Pancreas (tissue), 10 donors: ENCODE results near the gene ARHGEF17. TPM values are rescaled to one million over a fixed set of nuclear protein-coding genes. Genes with fewer than 3 reads are reported as not detected.

Experiments used
- ATAC-seq, 4 donors: fragments of 200-7000 bp; cut with Tn5 transposase; one replicate each; pipeline versions ENCODE4 v1.8.0 to v1.9.1; 2020; ENCODE audit warnings: mild to moderate bottlenecking in 4 of 4, moderate library complexity in 4 of 4
- DNase-seq, 6 donors: peaks; one replicate each; pipeline ENCODE4 v3.0.0-alpha.2; 2020
- FAIRE-seq: peaks from 2 replicates; lab custom pipeline; 2012; peaks lifted over from hg19 to GRCh38; lab: Jason Lieb, UNC
- H3K27ac ChIP-seq, 4 donors: fragments of 200-600 bp; sonication (generic); 1 replicate in 3 of 4; 2 replicates in 1 of 4; pipeline versions ENCODE4 v1.5.0 to v1.8.0; 2020
- H3K27me3 ChIP-seq, 4 donors: fragments of 200-600 bp; one replicate each; pipeline ENCODE4 v1.8.0; 2021
- H3K36me3 ChIP-seq, 3 donors: fragments of 200-600 bp; sonication (generic) in 1 of 3; one replicate each; pipeline versions ENCODE4 v1.5.0 to v1.8.0; 2020 to 2021
- H3K4me1 ChIP-seq, 3 donors: fragments of 200-600 bp; one replicate each; pipeline ENCODE4 v1.8.0; 2021
- H3K4me3 ChIP-seq, 4 donors: fragments of 200-600 bp; sonication (generic) in 2 of 4; one replicate each; pipeline versions ENCODE4 v1.5.0 to v1.8.0; 2020 to 2021
- H3K9me3 ChIP-seq, 4 donors: fragments of 200-600 bp; one replicate each; pipeline ENCODE4 v1.8.0; 2021
- CTCF ChIP-seq, 4 donors: fragments of 200-600 bp; sonication (generic) in 3 of 4; IDR thresholded peaks; one replicate each; pipeline versions ENCODE4 v1.5.0 to v1.8.0; 2021; ENCODE audit warnings: antibody characterized with exemption in 4 of 4
- WGBS, 2 donors: extraction: QIAGEN DNeasy Blood & Tissue Kit; methylation state at CpG; one replicate each; pipeline ENCODE4 v1.1.7; 2013; 5-methylcytosine and 5-hydroxymethylcytosine counted together
- intact Hi-C, 3 donors: fragments of 100-400 bp; cut with DNase I; formaldehyde crosslinking; loops; one replicate each; pipeline versions ENCODE4 v1.11.1 to v1.14.2; 2022
- polyA plus RNA-seq, 2 donors: library from polyadenylated mRNA; stranded (reverse); fragments of 200-250 nt; gene quantifications; one replicate each; pipeline ENCODE4 v1.2.3, GENCODE V29; 2013
- total RNA-seq, 6 donors: library from RNA; stranded (reverse); fragmentation: NEBNext Ultra II Directional in 4 of 6; extraction: Animal tissue kit (Norgen Biotek cat#: 25700) in 4 of 6; gene quantifications; one replicate each; pipeline versions ENCODE4 v1.2.1 to v1.2.4, GENCODE V29; 2021 to 2023
- donor health status: healthy with polysubstance abuse.
- donor health status: DM: no; HTN: no; CAD: no; lungs with moderate emphysema.
- donor health status: DM: no; HTN: no; CAD: no.
- donor health status: control.
- donor health status: control.
- donor health status: Bipolar disorder and iron deficiency.
- donor health status: DM: yes; HTN: yes; CAD: no.
- donor health status: DM: no; HTN: no; CAD: no.
- donor health status: DM: no; HTN: no; CAD: no.
- donor health status: DM: yes; HTN: yes; CAD: no.

Gene ARHGEF17
- total and polyA plus RNA-seq, 8 donors: 7.0 to 24.0 (median 10.4) TPM

DNA sequence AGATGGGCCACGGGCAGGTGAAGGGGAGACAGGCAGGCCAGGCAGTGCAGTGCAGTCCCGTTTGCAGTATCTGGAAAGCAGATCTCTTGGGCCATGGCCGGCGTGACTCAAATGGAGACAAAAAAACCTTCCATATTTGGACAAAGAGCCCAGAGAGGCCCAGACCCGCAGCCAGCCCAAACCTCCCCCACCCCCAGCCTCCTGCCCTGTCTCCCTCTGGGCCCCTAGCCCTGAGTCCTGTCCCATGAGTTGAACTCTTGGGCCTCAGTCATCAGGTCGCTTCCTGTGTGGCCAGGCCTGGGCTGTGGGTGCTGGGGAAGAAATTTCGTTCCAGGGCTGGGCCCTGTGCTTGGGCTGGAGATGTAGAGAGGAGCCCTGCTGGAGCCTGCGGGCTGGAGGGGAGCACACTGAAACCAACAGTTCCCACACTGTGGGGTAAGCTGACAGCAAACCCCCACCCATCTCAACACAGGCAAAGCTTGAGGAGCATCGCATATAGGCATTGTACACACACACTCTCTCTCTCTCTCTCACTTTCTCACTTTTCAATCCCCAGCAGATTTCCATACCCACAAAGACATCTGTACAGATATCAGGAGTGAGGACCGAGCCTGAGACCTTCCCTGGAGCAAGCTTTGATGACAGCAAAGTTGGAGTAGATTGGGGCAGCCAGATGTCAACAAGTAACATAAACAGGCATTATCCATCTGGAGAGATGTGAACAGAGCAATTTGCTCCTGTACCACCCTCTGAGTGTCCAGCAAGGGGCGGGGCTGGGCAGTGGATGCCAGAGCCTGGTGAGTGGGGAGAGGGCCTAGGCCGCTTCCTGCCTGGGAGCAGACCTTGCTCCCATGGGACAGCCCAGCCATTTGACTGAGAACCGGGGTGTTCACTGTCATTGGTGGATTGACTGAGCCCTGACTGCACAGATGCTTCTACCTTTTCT is 17.2 kb downstream of the ARHGEF17 start:
- FAIRE-seq (no peak), ATAC-seq (peak in 1 of 4 donors; percentile 11), DNase-seq (no peak)
- intact Hi-C loops: no loop called here
- Histone ChIP-seq H3K9me3 (no peaks in the 10 kb centered on the region), H3K36me3 (no peaks in the 10 kb centered on the region), H3K4me1 (no peaks in the 10 kb centered on the region), H3K27ac (peak overlapping the region in 1 of 4 donors; percentile 10), H3K4me3 (no peak overlapping the region), H3K27me3 (no peaks in the 10 kb centered on the region)
- WGBS, 2 donors: 83 to 86% methylated on average over 13 of the region's 13 CpGs
- no peak for TF ChIP-seq CTCF (IDR thresholded peaks at IDR 0.05)

DNA sequence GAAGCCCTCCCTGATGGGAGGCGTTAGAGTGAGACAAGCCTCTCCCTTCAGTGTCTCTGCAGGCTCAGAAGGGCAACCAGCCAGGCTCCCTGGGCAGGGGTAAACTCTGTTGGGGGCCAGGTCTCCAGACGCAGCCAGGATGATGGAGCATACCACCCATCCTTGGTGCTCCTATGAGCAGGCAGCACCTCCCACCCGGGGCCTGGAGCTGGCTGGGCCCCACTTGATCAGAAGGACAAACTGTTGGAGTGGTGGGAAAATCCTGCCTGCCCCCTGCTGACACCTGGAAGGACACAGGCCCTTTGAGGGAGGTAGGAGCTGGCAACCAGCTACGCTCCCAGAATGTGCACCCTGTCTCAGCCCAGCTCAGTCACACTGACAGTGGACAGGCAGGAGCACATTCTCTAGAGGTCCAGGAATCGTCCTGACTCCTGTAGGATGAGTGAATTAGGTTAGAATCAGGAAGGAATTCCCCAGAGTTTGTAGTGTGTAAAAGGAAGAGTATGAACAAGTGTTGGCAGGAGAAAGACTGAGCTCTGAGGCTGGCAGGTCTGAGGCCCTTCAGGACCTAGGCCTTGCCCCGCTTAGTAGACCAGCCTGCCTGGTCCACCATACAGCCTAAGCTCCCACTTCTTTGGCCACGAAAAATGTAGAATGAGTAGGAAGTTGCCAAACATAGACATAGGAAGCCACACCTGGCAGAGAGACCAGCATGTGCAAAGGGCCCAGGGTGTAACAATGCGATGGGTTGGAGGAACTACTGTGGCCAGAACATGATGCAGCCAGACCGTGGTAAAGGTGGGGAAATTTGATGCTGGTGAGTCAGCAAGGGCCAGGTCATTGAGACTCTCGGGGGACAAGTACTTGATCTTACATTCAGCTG is 19.1 kb downstream of the ARHGEF17 start:
- no peak overlapping the region for H3K27ac ChIP-seq
- peaks cover 0 to 6% (median 0%) of the 10 kb centered on the region in 3 donors for H3K4me1 ChIP-seq
- H3K4me3 ChIP-seq: no peak overlapping the region
- no peak for FAIRE-seq
- no peak for DNase-seq
- intact Hi-C loops: no loop called here
- ATAC-seq: peak in 1 of 4 donors; percentile 34
- H3K27me3 ChIP-seq: no peaks in the 10 kb centered on the region
- H3K36me3 ChIP-seq: no peaks in the 10 kb centered on the region
- TF ChIP-seq CTCF (IDR thresholded peaks at IDR 0.05): no peak
- no peaks in the 10 kb centered on the region for H3K9me3 ChIP-seq
- 60 to 64% methylated on average over 10 of the region's 10 CpGs for WGBS, 2 donors

DNA sequence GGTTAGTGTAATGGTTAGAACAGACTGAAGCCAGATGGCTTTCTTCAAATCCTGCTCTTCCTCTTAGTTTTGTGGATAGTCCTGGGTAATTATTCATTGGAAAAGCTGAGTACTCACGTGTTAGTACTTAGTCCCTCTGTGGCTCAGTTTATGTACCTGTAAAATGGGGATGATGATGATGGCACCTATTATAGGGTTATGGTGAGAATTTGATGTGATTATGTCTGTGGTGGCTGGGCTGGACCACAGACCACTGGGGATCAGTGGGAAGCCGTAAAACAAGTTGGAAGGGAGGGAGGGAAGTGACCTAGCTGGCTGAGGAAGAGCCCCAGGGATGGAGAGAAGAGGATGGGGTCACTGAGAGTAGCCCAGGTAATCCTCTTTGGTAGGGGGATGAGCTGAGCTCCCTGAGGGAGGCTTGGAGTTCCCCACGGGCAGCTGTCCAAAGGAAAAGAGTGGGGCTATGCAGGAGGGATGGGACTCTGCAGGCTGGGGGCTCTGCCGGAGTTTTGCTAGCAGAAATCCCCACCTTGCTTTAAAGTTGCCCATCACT is 19.8 kb downstream of the ARHGEF17 start:
- no peaks in the 10 kb centered on the region for H3K27me3 ChIP-seq
- ATAC-seq (no peak), FAIRE-seq (no peak), DNase-seq (no peak)
- H3K36me3 ChIP-seq: no peaks in the 10 kb centered on the region
- H3K27ac ChIP-seq: no peak overlapping the region
- TF ChIP-seq CTCF (IDR thresholded peaks at IDR 0.05): no peak
- H3K4me3 ChIP-seq: no peak overlapping the region
- peaks cover 0 to 6% (median 0%) of the 10 kb centered on the region in 3 donors for H3K4me1 ChIP-seq
- no peaks in the 10 kb centered on the region for H3K9me3 ChIP-seq
- intact Hi-C loops: no loop called here
- WGBS, 2 donors: 71 to 79% methylated on average over 4 of the region's 4 CpGs

- H3K9me3 ChIP-seq: no peaks in the 10 kb centered on the region
- no peaks in the 10 kb centered on the region for H3K36me3 ChIP-seq
- 67 to 77% methylated on average over 3 of the region's 3 CpGs for WGBS, 2 donors
- TF ChIP-seq CTCF (IDR thresholded peaks at IDR 0.05): no peak
- FAIRE-seq: no peak
- DNase-seq: no peak
- peaks cover 0 to 6% (median 0%) of the 10 kb centered on the region in 3 donors for H3K4me1 ChIP-seq
- no peaks in the 10 kb centered on the region for H3K27me3 ChIP-seq
- H3K27ac ChIP-seq: peak overlapping the region in 2 of 4 donors; percentile 7 to 33
- intact Hi-C loops: no loop called here
- H3K4me3 ChIP-seq: no peak overlapping the region
- peak in 1 of 4 donors; percentile 28 for ATAC-seq
Observed at GRCh38 chr11:73330569-73331093, 22.6 kb downstream of the ARHGEF17 start.
